Left renal pelvis (tissue), 4 donors: ENCODE data around the gene GHITM. TPM values are rescaled to one million over a fixed set of nuclear protein-coding genes. Genes with fewer than 3 reads are reported as not detected.
"Not testable (repeated sequence)": the region's sequence is repeated elsewhere in the genome, so short reads cannot be mapped to it uniquely, and the experiment has no call there.

ENCODE experiments used
- DNase-seq, 4 donors: peaks; one replicate each; pipeline ENCODE4 v3.0.0-alpha.2; 2013; ENCODE audit warnings: low read depth in 4 of 4, low spot score in 3 of 4
- polyA plus RNA-seq, 4 donors: library from polyadenylated mRNA; unstranded; fragments of 120-200 nt; gene quantifications; one replicate each; pipeline ENCODE4 v1.2.1, GENCODE V29; 2013; ENCODE audit not compliant: insufficient read length in 4 of 4

GHITM gene
- polyA plus RNA-seq, 4 donors = 116 to 191 (median 175) TPM

DNA sequence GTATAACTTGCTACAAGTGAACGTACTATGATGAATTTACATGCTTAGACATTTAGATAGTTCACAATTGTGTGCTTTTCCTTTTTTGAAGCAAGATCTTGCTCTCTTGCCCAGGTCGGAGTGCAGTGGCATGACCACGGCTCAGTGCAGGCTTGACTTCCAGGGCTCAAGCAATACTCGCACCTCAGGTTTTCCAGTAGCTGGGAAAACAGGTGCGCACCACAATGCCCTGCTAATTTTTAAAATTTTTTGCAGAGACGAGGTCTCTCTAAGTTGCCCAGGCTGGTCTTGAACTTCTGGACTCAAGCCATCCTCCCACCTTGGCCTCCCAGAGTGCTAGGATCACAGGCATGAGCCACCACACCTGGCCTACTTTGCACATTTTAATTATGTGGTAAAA lies 36.1 kb downstream of the GHITM start:
- no peak for DNase-seq

DNA sequence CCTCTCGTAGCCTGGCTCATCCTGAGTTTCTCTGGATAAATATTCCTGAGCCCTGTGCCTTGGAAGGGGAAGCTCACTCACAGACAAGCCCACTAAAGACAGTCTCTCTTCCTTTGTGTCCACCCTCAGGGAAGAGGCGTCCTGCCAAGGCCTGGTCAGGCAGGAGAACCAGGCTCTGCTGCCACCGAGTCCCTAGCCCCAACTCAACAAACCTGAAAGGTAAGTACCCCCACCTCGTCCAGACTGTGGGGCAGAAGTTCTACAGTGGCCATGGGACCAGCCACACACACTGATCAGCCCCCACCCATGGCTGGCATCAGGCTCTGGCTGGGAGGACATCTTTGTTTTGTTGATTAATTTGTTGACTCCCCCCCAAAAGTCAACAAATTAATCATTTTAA lies 37.0 kb downstream of the GHITM start:
- DNase-seq = no peak

DNA sequence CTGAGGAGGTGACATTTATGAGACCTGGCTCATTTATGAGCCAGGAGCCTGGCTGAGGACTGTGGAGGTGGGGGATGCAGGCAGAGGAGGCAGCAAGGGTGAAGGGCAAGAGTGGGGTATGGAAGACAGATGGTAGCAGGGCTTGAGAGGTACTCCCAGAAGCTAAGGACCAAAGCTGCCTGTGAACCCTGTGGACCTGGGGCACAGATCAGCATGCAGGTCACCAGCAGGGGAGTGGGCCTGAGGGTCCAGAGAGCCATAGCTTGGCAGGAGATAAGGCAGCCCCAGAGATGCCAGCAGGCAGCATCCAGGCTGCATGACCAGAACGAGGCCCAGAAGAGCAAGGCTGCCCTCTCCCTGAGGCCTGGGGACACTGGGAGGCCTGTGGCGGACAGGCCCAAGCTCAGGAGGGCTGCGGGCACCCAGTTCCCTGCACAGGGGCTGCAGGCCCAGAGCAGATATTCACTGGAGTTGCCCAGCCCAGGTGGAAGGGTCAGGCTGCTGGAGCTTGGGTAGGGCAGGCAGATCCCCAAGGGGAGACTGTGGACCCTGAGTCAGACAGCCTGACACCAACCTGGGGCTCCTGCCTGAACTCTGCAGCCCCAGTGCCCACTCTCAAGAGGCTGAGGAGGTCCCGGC lies 37.6 kb downstream of the GHITM start:
- DNase-seq = no peak

DNA sequence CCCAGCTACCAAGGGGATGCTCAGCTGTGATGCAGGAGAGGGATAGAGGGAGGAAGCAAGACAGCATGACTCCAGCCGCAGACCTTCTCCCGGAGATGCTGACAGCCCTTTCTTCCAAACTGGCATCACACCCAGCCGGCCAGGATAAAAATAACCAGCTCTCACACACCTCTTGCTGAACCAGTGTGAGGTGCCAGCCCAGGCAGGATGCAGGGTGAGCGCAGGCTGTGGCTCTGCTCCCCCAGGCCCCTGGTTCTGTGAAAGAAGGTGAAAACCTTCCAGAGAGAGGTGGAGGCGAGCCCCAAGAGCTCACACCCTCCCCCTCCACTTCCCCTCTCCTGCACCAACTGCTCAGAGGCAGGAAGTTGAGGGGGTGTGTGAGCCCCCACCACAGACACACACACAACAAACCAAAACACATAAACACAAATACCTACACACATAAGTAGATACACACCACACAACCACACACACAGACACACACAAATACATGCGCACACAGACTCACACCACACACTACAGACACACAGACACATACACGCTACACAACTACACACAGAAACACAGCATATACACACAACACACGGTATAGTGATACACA lies 38.3 kb downstream of the GHITM start:
- no peak for DNase-seq

DNA sequence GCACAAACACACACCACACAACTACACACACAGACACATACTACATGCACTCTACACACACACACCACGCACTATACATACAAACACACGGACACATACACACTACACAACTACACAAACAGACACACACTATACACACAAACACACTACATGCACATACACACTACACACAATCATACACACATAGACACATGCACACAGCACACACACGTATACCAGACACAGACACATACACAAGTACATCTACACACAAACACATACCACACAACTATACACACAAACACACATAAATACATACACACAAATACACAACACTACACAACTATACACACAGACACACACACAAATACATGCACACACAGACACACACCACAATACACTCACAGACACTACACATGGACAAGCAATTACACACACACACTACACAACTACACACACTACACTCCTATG lies 38.9 kb downstream of the GHITM start:
- no peak for DNase-seq

DNA sequence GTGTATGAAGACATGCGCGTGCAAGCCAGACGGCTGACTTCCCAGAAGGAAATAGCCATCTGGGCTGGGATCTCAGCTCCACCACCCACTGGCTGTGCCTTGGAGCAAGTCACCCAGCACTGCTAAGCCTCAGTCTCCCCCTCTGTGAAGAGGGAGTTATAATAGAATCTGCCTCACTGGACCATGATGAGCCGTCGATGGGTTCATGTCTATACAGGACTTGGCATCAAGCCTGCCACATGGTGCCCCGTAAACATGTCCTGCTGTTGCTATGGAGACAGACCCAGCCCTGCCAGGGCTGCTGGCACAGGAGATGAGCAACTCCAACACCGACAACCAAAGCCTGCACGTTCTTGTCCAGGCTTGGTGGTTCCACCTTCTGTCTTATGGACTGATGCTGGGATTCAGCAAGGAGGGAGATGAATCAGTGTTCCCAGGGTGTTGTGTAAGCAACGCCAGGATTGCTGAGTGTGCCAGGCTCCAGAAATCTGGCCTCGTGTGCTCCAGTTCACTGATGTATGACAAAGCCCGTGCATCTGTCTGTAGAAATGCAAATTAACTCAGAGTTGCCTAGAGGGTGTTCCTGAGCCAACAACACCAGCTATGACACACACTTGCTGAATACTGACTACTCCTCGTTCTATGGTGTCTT lies 39.9 kb downstream of the GHITM start:
- DNase-seq = peak in 1 of 4 donors; percentile 14

DNA sequence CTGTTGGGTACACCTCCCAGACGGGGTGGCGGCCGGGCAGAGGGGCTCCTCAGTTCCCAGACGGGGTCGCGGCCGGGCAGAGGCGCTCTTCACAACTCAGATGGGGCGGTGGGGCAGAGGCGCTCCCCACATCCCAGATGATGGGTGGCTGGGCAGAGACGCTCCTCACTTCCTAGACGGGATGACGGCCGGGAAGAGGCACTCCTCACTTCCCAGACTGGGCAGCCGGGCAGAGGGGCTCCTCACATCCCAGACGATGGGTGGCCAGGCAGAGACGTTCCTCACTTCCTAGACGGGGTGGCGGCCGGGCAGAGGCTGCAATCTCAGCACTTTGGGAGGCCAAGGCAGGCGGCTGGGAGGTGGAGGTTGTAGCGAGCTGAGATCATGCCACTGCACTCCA lies 41.1 kb downstream of the GHITM start:
- not testable (repeated sequence) for DNase-seq

DNA sequence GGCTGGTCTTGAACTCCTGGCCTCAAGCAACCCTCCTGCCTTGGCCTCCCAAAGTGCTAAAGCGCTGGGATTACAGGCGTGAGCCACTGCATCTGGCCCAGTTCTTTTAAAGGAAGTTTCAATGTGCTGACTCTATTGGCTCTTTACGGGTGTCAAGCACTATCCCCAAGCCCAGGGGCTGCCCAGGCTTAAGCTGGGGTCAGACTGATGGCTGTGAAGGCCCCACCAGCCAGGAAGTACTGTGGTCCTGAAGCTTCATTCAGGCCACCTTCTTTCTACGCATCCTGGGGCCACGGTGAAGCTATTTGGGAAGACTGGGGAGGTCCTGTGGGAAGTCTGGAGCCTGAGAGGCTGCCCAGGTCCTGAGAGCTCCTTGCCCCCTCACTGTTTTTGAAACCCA lies 42.3 kb downstream of the GHITM start:
- no peak for DNase-seq

DNA sequence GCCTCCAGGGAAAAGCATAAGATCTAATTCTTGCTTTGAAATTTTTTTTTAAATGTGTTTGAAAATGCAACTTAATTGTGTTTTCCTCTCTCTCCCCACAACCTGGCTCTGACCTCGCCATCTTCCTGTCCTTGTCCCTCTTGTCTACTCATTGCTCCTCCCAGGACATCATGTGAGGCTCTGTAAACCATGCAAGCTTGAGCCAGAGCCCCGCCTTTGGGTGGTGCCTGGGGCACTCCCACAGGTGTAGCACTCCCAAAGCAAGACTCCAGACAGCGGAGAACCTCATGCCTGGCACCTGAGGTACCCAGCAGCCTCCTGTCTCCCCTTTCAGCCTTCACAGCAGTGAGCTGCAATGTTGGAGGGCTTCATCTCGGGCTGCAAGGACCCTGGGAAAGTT lies 45.2 kb downstream of the GHITM start:
- DNase-seq = no peak

DNA sequence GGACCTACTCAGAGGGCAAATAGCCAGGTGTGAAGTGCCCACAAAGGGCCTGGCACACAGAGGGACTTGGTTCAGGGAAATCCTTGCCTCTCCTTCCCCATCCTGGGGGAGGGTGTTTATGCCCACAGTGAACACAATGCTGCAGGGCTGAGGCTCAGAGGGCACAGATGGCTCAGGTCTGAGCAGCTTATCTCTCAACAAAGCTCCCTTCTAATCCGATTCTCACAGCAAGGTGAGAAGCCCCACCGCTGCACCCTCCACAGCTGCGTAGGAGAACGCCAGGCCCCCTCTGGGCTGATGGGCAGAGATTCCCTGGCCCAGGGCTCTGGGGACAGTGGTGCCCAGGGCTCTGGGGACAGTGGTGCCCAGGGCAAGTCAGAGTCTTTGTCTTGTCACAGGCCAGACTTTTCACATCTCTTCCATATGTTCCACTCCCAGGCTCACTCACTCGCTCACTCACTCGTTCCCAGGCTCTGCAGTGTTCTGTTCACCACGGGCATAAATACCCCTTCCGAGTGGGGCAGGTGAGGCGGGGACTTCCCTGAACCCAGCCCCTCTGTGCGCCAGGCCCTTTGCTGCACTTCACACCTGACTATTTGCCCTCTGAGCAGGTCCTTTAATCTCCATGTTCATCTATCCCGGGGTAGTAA lies 46.3 kb downstream of the GHITM start:
- no peak for DNase-seq

DNA sequence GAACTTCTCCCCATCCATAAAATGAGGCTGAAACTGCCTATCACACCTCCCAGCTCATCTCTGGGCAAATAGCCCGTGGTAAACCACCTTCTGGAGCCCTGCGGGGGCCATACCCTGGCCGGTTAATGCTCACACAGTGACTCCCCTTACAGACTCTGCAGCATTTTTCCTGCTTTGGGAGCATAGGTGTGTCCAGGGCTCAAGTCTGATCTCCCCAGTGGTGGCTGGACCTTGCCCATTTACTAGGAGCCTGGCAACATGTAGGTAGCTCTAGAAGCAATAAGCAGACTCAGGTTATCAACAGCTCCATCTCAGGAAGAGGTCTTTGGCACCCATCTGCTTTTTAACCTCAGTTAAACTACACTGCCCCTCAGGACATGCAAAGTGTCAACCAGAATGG lies 49.5 kb downstream of the GHITM start:
- no peak for DNase-seq

DNA sequence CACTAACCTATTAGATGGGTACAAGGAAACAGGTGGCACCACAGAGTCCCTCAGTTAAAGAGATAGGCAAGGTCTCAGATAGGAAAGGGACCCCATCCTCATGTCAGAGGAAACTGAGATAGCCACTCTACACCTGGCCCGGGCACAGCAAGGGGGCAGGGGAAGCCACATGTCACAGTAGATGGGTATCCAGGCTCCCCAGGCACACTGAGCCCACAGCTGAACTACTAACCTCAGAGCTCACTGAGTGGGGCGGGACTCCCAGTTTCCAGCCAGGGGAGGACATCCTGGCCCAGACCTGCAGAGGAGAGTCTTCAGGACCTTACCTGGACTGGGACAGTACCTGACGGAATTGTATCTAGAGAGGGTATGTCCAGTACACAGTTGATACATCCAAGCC lies 51.3 kb downstream of the GHITM start:
- DNase-seq = no peak

DNA sequence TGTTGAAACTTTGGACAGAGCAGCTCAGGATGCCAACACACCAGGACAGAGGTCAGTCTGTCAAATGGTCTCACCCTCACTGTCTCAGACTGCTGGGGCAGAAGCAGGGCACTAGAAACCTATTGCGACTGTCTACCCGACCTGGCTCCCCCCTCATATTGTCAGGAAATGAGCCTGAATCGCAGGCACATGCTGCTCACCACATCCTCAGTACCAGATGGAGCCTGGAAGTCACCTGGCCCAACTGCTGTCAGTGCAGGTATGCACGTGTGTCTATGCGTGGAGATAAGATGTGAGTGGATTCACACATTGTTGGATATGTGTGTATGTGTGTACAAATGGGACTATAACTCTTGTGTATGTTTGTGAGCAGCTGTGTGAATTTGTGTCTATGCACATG lies 51.8 kb downstream of the GHITM start:
- DNase-seq = no peak

DNA sequence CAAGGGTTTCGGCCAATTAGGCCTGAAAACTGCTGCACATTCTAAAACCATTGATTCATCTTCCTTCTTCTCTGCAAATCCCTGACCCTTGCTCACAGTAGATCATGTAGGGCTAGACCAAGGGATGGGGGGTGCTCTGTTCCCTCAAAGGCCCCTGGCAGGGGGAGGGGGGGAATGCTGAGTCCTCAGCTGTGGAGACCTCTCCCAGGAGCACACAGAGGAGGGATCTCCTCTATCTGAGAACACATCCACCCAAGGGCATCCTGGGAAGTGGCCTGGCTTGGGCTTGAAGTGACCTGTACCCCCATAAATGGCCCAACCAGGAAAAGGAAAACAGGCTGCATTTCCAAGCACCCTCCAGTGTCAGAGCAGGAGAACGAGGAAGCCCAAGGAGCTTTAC lies 54.0 kb downstream of the GHITM start:
- no peak for DNase-seq

DNA sequence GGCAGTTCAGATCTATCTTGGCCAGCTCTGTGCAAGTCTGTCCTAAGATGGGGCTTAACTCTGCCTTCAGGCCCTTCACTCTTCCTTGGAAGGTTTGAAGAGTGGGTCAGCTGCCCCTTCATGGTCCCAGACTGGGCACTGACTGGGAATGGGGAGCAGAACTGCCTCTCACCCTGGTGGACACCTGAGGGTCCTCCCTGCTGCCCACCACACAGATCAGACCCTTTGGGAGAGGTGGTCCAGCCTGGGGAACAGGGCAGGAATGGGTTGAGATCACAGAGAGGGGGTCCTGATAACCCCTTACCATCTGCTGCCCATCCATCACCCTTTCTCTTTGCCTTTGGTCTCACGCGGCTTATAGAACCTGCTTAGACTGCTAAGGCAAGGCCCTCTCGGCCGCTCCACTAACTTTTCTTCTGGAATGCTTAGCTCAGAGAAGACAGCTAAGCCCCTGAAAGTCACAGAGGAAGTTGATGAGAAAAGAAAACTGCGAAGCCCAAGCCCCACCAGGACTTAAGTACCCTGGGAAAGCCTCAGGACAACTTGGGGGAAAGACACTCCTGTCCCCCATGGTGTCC lies 54.6 kb downstream of the GHITM start:
- DNase-seq = no peak

DNA sequence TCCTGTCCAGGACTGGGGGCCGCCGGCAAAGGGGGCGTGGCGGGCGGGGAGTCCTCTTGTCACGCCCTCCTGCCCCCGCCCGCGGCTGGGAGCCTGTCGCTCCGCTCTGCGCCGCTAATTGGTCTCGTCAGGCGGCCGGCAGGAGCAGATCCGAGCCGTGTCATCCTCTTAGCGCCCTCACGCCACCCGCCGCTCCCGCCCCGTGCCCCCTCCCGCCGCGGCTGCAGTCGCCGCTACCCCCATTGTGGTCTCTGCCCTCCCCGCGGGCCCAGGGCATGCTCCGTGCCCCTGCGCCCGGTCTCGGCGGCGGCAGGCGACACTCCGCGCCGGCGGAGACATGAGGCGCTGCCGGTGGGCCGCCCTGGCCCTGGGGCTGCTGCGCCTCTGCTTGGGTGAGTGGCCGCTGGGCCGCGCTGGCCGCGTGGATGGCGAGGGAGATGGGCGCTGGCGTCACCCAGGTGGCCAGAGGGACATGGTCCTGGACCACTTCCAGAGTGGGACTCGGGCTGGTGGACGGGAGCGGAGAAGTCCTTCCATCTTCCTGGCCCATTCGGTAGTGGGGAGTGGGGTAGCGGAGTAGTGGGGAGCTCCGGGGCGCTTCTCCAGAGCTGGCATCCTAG lies 55.2 kb downstream of the GHITM start, which contains the start of gene CDHR1:
Gene CDHR1, plus strand, starts transcription at position 114 of the 620 bp plus-strand sequence. Its CDS starts 224 bp downstream, at position 338.
- DNase-seq = no peak

DNA sequence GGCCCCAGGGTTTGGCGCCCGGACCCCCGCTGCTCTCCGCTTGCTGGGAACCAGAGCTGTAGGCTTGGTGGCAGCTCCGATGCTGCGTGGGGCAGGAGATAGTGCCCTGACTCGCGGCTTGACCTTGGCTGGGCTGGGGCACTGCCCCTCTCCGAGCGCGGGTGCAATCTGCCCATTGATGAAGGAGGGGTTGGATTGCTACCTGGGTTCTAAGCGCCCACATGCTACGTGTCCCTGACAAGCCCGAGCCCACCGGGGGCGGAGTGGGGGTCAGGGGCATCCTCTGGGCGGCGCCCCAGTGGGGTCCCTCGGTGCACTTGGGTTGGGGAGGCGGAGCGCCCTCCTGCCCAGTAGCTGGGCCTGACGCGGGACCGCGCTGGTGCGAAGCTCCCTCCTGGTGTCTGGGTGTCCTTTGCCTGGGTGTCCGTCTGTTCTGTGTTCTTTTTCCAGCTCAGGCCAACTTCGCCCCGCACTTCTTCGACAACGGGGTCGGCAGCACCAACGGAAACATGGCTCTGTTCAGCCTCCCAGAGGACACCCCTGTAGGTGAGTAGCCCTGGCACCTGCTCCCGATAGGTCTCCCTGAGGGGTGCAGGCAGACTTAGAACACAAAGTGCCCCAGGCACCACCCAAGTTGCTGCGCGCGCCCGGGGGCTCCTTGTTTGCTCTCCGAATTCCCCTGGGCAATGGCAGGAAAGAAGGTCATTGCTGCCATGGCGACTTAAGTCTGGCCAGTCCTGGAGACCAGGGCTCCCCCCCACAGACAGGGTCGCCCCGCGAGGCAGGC lies 55.9 kb downstream of the GHITM start:
- DNase-seq = no peak

DNA sequence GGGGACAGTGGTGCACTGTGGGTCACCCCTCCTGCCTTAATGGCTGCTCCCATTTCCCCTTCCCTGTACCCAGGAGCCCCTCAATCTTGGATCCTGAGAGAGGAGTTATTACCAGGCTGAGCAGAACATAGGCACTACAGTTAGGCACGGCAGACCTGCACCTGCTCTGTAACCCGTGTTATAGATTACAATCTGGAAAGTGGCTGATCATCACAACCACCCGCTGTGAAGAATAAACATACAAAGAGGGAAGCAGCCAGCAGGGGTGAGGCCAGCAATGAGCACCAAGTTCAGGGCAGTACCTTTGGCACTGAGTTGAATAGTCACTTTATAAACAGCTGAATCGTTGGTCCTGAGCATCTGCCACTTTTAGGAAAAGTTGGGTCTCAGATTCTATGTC lies 56.8 kb downstream of the GHITM start:
- no peak for DNase-seq

DNA sequence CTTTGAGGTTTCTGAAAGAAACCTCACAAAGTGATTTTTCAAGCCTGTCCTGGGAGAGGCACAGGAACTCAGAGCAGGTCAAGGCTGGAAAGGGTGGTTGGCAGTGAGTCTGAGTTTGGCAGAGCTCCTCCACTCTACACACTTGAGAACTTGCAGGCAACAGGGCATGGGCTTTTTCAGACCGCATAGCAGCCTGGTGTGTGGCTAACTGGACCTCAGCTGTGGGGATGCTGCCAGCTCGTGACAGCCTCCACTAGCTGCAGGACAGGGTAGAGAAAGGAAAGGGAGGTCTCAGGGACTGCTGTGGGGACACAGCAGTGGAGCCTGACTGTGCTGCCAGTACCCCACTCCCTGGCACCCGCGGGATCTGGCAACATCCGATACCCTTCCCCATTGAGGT lies 57.6 kb downstream of the GHITM start:
- no peak for DNase-seq

DNA sequence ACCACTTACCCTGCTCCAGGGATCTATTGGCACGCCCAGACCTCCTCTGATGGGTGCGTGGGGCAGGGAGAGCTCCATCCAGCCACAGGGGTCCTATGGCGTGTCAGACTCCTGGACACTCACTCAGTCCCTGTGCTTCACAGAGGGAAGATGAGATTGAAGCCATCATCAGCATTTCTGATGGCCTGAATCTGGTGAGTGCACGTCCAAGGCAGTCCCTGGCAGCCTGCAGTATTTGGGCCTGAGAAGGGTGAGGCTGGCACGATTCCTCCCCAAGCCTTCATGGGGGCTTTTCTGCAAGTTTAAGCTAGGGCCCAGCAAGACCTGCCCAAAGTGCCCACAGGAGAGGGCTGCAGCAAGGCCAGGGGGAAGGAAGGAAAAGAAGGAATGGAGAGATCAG lies 58.3 kb downstream of the GHITM start:
- DNase-seq = no peak
